ENCODE data around the gene KRT8.
"Not testable (repeated sequence)": the region's sequence is repeated elsewhere in the genome, so short reads cannot be mapped to it uniquely, and the experiment has no call there.

DNA sequence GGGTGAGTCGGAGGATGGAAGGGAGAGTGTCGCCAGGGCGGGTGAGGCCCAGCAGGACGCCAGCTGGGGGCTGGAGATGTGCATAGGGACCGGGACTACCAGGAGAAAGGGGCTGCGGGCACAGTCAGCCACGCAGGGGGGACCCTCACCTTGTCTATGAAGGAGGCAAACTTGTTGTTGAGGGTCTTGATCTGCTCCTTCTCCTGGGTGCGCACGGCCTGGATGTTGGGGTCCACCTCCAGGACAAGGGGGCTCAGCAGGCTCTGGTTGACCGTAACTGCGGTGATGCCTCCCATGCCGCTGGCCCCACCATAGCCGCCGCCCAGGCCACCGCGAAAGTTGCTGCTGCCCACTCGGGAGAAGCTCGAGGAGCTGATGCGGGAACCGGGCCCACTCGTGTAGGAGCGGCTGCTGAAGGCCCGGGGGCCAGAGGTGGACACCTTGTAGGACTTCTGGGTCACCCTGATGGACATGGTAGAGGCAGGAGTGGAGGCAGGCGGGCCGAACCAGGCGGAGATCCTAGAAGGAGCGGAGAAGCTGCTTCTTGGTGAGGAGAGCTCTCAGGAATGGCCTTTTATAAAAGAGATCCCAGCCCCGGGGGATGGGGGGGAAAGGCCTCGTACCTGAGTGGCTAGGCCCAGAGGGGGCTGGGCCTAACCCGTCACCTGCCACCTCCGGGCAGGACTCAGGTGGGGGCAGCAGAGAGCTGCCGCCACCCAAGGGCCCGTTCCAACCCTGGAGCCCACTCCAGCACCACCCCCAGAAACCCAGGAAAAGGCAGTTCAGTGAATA, at the start of gene KRT8:
- peak; percentile 48; the same call in 1 of the 2 replicates for TF ChIP-seq NFKB2 (CRISPR knock-in tag; IDR thresholded peaks at IDR 0.05; ENCODE audit: borderline replicate concordance)
- TF ChIP-seq, protein P1, sequence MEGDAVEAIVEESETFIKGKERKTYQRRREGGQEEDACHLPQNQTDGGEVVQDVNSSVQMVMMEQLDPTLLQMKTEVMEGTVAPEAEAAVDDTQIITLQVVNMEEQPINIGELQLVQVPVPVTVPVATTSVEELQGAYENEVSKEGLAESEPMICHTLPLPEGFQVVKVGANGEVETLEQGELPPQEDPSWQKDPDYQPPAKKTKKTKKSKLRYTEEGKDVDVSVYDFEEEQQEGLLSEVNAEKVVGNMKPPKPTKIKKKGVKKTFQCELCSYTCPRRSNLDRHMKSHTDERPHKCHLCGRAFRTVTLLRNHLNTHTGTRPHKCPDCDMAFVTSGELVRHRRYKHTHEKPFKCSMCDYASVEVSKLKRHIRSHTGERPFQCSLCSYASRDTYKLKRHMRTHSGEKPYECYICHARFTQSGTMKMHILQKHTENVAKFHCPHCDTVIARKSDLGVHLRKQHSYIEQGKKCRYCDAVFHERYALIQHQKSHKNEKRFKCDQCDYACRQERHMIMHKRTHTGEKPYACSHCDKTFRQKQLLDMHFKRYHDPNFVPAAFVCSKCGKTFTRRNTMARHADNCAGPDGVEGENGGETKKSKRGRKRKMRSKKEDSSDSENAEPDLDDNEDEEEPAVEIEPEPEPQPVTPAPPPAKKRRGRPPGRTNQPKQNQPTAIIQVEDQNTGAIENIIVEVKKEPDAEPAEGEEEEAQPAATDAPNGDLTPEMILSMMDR (CRISPR knock-in tag; IDR thresholded peaks at IDR 0.05): peak; percentile 93
- peak; percentile 64; the same call in 1 of the 2 replicates for TF ChIP-seq SMC3 (IDR thresholded peaks at IDR 0.05; ENCODE audit: low read length)
- not testable (repeated sequence) for TF ChIP-seq SALL2 (CRISPR knock-in tag; IDR thresholded peaks at IDR 0.05)
- peak; percentile 46; the same call in 1 of the 2 replicates for TF ChIP-seq GABPB1 (CRISPR knock-in tag; IDR thresholded peaks at IDR 0.05)
